ENCODE data around the gene OR2V2.

DNA sequence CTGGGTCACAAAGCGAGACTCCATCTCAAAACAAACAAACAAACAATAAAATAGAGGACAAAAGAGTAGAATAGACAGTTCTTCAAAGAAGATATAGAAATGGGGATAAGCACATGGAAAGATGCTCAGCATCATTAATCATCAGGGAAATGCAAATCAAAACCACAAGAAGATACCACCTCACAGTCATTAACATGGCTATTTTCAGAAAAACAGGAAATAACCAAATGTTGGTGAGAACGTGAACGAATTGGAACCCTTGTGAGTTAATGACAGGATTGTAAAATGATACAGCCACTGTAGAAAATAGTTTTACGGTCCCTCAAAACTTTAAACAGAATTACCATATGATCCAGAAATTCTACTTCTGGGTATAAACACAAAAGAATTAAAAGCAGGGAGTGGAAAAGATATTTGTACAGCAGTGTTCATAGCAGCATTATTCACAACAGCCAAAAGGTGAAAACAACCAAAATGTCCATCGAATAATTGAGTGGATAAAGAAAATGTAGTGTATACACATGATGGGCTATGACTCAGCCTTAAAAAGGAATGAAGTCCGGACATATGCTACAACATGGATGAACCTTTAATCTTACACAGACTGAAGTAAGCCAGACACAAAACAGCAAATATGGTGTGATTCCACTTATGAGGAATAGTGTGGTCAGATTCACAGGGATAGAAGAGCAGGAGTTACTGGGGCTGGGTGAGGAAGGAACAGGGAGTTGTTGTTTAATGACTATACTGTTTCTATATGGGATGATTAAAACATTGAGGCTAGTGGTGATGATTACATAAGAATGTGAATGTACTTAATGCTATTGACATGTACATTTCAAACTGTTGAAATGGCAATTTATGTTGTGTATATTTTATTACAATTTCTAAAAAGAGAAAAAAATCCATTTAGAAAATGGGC lies 19.7 kb downstream of the OR2V2 start:
- no peak for TF ChIP-seq YY1 (IDR thresholded peaks at IDR 0.05; ENCODE audit: insufficient read depth, insufficient read length)
- no peak for TF ChIP-seq SUZ12 (IDR thresholded peaks at IDR 0.05; ENCODE audit: extremely low read depth, insufficient read depth, insufficient read length)
- TF ChIP-seq ZNF274 (IDR thresholded peaks at IDR 0.05; ENCODE audit: low read depth, low read length) = no peak
